HG02943 (cell line): ENCODE measurements around the gene PTCH2.
"Not testable (repeated sequence)": the region's sequence is repeated elsewhere in the genome, so short reads cannot be mapped to it uniquely, and the experiment has no call there.

Experiments
- ATAC-seq: cut with Tn5 transposase; IDR thresholded peaks from one replicate; pipeline ENCODE4 v1.9.1; 2021; ENCODE audit warnings: mild to moderate bottlenecking, low read depth, moderate library complexity; ENCODE audit not compliant: unreplicated experiment

The PTCH2 gene

GRCh38 chr1:44821240-44821715, 21.8 kb downstream of the PTCH2 start:
- no peak for ATAC-seq

- ATAC-seq: no peak
Measured at GRCh38 chr1:44820328-44821239, 22.5 kb downstream of the PTCH2 start.

DNA sequence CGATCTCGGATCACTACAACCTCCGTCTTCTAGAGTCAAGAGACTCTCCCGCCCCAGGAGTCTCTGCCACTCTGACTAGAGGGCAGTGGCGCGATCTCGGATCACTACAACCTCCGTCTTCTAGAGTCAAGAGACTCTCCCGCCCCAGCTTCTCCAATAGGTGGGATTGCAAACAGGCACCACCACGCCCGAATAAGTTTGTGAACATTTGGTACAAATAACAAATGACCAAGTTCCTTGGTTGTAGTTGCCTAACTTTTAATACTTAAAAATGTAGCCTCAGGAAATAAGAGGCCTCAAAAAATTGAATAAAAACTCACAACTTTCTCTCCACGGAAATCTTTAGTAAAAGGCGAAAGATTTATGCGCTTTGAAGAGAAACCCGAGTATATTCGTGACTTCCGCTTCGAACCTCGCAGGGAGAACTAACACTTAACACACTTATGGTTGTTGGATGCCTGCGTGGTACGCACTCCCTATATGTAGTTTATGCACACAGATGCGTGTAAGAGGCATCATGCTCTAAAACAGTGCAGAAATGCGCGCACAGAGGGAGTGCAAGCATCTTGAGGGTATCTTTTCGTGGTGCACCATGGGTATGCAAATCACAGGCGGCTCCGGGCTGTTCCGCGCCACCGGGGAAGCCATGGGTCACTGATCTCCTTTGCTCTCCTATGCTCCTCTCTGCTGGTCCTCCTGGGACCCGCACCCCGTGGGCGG, 23.3 kb downstream of the PTCH2 start:
- peak; percentile 72 for ATAC-seq

DNA sequence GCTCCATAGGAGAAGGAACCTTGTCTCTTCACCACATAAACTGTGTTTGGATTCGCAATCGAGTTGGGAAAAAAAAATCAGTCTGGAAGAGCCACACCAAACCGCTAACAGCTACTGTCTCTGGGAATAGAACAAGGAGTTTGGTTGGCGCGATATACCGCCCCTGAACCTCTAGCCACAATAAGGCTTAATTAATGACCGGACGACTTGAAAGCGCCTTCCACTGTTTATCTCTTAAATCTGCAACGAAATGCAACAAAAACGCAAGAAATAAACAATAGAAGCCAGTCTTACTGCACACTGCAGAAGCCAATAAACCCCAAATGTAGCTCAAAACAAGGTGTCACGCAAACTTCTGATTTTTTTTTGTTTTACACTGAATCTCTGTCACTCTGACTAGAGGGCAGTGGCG, 23.9 kb downstream of the PTCH2 start:
- no peak for ATAC-seq

DNA sequence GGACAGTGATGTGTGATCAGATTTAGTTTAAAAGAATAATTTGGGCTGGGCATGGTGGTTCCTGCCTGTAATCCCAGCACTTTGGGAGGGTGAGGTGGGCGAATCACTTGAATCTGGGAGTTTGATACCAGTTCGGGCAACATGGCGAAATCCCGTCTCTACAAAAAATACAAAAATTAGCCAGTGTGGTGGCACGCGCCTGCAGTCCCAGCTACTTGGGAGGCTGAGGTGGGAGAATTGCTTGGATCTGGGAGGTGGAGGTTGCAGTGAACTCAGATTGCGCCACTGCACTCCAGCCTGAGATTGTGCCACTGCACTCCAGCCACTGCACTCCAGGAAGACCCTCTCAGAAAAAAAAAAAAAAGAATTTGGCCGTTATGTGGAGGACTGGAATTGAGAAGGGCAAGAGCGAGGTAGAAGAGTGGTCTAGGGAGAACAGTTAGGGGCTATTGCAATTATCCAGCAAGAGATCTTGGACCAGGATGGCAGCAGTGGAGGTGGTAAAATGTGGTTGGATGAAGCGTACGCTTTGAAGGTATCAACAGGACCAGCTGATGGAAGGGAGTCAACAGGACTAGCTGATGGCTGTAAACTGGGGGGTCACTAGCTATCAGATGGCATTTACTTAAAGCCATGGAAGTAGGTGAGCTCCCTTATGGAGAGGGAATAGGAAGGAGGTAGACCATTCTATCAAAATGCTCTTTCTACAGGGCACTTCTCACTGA, 25.1 kb downstream of the PTCH2 start:
- no peak for ATAC-seq

- ATAC-seq: no peak
Measured at GRCh38 chr1:44817307-44817706, 25.7 kb downstream of the PTCH2 start.

DNA sequence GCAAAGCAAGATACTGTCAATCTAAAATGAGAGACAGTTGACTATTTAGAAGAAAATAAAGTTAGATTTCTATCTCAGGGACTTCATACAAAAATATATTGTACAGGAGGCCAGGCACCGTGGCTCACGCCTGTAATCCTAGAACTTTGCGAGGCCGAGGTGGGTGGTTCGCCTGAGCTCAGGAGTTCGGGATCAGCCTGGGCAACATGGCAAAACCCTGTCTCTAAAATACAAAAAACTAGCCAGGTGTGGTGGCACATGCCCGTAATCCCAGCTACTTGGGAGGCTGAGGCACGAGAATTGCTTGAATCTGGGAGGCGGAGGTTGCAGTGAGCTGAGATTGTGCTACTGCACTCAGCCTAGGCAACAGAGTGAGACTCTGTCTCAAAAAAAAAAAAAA, 27.1 kb downstream of the PTCH2 start:
- not testable (repeated sequence) for ATAC-seq

GRCh38 chr1:44812822-44813543, 30.1 kb downstream of the PTCH2 start:
- no peak for ATAC-seq

GRCh38 chr1:44811234-44811633, 31.8 kb downstream of the PTCH2 start:
- no peak for ATAC-seq

GRCh38 chr1:44810762-44811105, 32.3 kb downstream of the PTCH2 start:
- ATAC-seq: not testable (repeated sequence)

DNA sequence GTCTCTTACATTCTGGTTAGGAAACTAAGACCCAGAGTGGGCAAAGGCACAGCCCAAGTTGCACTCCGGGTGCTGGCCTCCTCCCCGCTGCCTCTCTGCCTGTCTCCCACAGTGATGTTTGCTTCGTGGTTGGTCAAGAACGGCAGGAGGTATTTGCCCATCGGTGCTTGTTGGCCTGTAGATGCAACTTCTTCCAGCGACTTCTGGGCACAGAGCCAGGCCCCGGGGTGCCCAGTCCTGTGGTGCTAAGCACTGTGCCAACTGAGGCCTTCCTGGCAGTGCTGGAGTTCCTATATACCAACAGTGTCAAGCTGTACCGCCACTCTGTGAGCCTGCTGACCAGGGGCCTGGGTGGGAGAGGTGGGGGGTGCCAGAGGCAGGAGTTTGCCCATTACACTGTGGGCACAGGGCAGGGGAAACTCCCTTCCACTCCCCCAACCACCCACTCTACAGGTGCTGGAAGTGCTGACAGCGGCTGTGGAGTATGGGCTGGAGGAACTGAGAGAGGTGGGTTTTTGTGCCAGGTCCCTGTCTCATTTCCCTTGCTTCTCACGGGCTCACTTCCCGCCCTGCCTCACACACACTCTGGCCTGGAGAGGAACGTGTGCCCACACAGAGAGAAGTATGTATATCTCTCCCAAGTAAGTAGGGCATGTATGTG, 32.8 kb downstream of the PTCH2 start:
- no peak for ATAC-seq

DNA sequence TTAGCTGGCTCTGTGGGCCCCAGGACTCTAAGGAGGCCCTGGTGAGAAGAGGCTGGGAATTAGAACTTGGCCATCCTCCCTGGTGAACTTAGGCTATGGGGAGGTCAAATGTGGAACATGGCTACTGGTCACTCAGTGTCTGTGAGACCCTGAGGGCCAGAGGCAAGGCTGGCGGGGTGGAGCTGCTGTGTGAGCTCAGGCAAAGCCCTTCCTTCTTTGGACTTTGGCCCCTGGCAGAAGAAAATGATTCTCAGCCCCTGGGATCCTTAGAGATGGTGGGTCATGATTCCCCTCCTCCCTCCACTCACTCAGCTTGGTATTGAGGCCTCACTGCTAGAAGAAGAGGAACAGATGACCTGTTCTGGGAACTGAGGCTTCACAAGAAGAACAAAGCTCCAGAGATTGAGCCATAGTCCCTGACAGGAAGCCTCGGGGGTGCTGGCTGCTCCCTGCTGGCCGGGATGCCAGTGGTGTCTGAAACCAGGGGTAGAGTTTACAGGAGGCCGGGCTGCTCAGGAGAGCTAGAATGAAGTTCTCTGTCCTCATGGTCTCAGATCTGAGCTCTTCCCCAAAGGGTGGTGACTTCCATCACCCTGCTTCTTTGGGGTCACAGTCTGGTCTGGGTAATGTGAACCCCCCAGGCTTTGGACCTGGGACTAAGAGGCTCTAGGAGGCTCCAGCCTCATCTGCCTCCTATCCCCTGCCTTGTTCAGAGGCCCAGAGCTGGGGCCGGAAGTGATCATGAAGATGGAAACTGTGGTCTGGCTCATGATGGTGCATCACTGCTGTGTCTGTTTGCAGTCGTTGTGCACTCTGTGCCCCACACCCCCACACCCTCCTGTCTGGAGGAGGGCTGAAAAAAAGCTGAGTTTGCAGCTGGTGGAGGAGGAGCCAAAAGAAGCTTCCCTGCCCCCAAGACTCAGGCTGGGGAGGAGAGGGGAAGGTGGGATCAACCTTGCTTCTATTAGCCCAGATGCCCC, 33.8 kb downstream of the PTCH2 start:
- ATAC-seq: peak; percentile 46

- ATAC-seq: peak; percentile 14
Measured at GRCh38 chr1:44808063-44808937, 34.8 kb downstream of the PTCH2 start, which contains the start of gene BTBD19. Gene BTBD19 (plus strand): TSS chr1:44808523. CDS start chr1:44808821, 298 bp downstream.

GRCh38 chr1:44807364-44808062, 35.5 kb downstream of the PTCH2 start:
- ATAC-seq: peak; percentile 36

DNA sequence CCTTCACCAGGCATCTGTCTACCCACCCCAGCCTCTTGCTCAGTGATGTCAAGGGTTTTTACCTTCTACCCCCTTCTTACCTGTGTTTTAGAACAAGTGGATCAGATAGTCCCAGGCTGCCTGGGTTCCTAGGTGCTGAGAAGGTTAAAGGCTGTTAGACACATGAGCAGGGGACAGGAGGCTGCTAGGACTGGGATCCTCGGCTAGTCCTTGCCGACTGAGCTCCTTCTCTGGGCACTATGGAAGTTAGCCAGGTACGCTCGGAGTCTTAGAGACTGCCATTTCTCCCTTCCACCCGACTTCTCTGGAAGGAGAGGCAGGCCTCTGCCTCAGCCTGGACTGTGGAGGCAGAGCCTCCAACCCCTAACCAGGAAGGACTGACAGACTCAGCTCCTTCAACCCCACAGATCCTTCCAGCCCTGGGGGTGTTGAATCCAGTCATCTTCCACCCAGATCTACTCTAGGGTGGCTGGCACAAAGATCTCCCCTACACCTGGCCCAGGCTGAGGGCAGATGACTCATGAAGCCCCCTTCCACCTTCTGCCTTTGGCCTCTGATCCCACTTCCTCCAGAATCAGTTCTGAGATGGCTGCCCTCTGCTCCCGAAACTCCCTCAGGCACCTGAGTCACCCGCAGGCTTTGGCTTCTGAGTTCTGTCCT, 36.2 kb downstream of the PTCH2 start, which contains the start of gene DYNLT4:
TSS of gene DYNLT4 (minus strand) at position 648 of the 660 bp plus-strand sequence. CDS start 683 bp downstream, outside the sequence.
- ATAC-seq: no peak

- ATAC-seq: no peak
Measured at GRCh38 chr1:44806025-44806703, 36.9 kb downstream of the PTCH2 start.
